ENCODE results near the gene IKZF1.

GRCh38 chr7:50330696-50331095, 26.2 kb downstream of the IKZF1 start:
- TF ChIP-seq CTCF (conservative IDR thresholded peaks at IDR 0.05; ENCODE audit: low read length) (no peak), EZH2phosphoT487 (IDR thresholded peaks at IDR 0.05; ENCODE audit: borderline replicate concordance) (no peak)

Measured in Loucy (cell line).